Stimulated activated CD8-positive, alpha-beta memory T cell treated with anti-CD3 and anti-CD28 coated beads, Interleukin-7, amount 100 ng/mL, for 24 hours (primary cell): Measurements from ENCODE around the gene C6orf62.
"Not testable (repeated sequence)": the region's sequence is repeated elsewhere in the genome, so short reads cannot be mapped to it uniquely, and the experiment has no call there.

Experiments used
- DNase-seq: peaks from one replicate; pipeline ENCODE4 v3.0.0-alpha.2; 2020; ENCODE audit warnings: low read depth

C6orf62 gene

GRCh38 chr6:24742216-24742738, 23.3 kb upstream of the C6orf62 start:
- no peak for DNase-seq

GRCh38 chr6:24740861-24741260, 21.9 kb upstream of the C6orf62 start:
- no peak for DNase-seq

DNA sequence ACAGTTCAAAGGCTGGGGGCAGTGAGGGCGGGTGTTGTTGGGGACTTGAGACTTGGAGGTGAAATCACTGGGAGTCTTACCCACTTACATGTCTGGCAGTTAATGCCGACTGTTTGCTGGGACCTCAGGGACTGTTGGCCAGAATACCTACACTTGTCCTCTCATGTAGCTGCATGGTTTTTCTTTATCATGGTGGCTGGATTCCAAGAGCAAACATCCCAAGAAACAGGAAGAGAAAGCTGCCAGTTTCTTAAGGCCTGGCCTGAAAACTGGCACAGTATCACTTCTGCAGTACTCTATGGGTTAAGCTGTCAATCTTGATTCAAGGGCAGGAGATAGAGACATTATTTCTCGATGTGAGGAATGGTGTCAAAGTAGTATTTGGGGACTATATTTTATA, 19.8 kb upstream of the C6orf62 start:
- no peak for DNase-seq

DNA sequence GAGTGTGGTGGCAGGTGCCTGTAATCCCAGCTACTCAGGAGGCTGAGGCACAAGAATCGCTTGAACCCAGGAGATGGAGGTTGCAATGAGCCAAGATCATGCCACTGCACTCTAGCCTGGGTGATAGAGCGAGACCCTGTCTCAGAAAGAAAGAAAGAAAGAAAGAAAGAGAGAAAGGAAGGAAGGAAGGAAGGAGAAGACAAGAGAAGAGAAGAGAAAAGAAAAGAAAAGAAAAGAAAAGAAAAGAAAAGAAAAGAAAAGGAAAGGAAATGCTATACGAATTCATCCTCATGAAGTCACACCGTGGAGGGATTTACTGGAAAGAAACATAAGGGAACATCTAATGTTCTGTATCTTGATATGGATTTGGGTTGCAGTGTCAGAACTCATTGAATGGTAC, 15.8 kb upstream of the C6orf62 start:
- DNase-seq = not testable (repeated sequence)

GRCh38 chr6:24734166-24734565, 15.2 kb upstream of the C6orf62 start:
- no peak for DNase-seq

DNA sequence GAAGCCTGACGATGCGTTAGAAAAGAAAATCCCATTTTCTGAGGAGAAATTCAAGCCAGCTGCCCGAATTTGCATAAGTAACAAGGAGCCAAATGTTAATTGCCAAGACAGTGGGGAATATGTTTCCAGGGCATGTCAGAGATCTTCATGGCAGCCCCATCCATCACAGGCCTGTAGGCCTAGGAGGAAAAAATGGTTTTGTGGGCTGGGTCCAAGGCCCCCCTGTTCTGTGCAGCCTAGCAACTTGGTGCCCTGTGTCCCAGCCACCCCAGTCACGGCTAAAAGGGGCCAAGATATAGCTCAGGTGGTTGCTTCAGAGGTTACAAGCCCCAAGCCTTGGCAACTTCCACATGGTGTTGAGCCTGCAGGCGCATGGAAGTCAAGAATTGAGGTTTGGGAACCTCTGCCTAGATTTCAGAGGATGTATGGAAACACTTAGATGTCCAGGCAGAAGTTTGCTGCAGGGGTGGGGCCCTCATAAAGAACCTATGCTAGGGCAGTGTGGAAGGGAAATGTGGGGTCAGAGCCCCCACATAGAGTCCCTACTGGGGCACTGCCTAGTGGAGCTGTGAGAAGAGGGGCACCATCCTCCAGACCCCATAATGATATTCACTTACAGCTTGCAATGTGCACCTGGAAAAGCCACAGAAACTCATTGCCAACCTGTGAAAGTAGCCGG, 12.6 kb upstream of the C6orf62 start:
- DNase-seq = not testable (repeated sequence)

DNA sequence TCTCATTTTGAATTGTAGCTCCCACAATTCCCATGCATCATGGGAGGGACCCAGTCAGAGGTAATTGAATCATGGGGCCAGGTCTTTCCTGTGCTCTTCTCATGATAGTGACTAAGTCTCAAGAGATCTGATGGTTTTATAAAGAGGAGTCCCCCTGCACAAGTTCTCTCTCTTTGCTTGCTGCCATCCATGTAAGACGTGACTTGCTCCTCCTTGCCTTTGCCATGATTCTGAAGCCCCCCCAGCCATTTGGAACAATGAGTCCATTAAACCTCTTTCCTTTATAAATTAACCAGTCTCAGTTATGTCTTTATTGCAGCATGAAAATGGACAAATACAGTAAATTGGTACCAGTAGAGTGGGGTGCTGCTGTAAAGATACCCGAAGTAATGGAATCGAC, 11.7 kb upstream of the C6orf62 start:
- DNase-seq = not testable (repeated sequence)

DNA sequence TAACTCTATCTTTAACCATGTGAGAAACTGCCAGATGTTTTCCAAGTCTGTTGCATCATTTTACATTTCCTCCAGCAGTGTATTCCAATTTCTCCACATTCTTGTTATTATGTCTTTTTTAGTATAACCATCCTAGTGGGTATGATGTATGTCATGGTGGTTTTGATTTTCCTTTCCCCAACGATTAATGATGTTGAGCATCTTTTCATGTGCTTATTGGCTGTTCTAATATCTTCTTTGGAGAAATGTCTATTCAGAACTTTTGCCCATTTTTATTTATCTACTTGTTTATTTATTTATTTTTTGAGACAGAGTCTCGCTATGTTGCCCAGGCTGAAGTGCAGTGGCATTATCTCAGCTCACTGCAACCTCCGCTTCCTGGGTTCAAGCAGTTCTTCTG, 4.3 kb upstream of the C6orf62 start:
- DNase-seq = no peak

GRCh38 chr6:24721461-24722215, 2.7 kb upstream of the C6orf62 start:
- no peak for DNase-seq

- DNase-seq = peak; percentile 100
Measured at GRCh38 chr6:24720604-24721460, 1.9 kb upstream of the C6orf62 start.

DNA sequence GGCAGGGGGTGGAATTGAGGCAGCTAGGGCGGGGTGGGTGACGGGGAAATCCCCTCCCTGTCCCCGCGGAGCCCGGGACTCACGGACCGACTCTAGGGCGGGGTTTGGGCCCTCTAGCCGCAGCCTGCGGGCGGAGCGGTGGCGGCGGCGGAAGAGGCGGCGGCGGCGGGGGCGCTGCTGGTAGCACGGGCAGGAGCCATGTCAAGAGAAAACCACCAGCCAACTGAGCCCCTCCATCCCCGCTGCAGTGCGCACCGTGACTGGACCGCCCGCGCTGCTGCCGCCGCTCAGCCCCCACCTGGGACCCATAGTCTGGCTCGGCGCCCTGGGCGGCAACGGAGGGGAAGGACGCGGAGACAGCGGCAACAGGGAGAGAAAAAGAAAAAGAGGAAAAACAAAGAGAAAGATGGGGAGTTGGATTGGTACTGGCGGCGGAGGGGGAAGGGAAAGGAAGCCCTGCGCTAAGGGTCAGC, 1.2 kb upstream of the C6orf62 start:
- peak; percentile 55 for DNase-seq

DNA sequence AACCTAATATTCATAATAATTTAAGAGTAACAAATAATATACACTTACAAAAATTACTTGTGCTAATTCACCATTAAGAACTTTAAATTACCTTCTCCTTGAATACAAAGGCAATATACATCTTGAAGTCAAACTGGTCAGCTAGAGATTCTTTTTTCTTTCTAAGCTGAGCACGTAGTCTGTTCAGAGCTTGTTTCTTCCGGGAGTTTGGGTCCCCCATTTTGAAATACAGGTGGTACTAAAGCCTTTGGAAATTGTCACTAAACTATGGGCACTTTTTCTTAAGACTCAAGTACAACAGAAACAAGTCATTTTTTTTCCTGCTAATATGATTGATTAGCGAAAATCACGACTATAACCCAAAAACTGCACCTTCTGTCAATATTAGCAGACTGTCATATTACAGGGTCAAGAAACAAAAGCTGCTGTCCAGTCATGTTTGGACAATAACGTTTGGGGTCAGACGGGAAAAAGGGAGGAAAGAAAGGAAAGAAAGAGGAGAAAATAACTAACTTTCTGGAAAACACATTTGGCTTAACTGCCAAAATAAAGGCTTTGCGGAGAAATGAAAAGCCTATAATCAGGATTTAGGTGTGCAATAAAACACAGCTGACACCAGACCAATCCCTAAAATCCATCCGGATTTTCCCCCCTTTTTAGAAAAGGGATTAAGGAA, 367 bp downstream of the C6orf62 start:
- no peak for DNase-seq

DNA sequence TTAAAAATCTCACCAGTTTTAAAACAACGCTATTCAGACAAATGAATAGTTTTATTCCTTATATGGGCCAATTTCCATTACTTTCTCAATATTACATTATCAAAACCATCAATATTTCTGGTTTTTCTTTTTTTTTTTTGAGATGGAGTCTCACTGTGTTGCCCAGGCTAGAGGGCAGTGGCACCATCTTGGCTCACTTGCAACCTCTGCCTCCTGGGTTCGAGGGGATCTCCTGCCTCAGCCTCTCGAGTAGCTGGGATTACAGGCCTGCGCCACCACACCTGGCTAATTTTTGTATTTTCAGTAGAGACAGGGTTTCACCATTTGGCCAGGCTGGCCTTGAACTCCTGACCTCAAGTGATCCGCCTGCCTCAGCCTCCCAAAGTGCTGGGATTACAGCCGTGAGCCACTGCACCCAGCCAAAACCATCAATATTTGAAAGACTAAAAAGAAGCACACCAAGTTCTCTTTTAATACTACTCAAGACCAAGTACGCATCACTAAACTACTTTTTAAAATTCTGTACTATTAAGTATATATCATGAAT, 2.3 kb downstream of the C6orf62 start:
- not testable (repeated sequence) for DNase-seq

GRCh38 chr6:24710519-24711303, 8.2 kb downstream of the C6orf62 start:
- no peak for DNase-seq

- DNase-seq = no peak
Measured at GRCh38 chr6:24709014-24709711, 9.8 kb downstream of the C6orf62 start.

DNA sequence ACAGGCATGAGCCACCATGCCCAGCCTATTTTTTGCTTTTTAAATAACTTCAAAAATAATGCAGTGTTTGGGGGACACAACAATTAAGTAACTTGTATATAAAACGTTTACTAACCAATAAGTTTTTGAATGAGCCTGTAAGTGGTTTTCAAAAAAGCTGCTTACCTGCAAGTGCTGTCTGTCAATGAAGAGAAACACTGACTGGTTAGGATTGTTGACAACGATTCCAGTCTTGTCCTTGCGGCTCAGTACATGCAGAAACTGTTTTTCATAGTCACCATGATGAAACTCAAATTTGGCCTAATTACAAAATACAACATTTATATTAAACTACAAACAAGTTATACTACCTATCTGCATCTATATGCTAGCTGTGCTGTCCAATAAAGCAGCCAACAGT, 10.3 kb downstream of the C6orf62 start:
- no peak for DNase-seq

DNA sequence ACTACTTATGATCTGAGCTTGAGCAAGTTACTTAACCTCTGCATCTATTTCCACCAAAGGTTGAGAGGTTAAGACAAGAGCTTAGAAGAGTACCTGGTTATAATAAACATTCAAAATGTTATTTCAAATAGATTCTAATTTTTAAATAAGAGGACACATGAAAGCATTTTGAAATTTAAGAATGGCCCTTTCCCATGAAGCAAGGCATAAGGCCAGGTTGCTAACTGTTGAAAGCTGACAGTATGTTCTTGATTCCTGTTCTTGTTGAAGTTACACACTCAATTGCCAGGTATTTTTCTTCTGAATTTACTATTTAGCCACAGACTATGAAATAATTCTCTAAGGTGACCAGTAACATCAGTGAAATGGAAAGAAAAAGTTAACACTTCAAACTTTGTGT, 14.5 kb downstream of the C6orf62 start:
- DNase-seq = no peak

DNA sequence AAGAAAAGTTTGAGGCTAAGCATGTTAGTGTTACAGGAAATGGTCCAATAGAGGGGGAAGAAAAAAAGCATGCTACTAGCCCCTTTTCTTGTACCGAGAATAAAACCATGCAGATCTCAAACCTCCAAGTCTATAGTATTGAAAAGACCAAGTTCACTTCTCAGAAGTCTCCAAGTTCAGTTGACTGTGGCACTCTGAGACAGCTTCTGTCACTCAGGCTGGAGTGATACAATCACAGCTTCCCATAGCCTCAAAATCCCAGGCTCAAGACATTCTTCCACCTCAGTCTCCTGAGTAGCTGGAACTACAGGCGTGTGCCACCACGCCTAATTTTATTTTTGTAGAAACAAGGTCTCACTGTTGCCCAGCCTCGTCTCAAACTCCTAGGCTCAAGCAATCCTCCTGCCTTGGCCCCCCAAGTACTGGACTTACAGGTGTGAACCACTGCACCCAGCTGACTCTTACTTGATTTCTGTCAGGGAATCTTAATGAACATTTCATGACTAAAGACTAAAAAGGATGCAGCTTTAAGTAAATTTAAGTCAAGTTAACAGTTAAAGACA, 16.2 kb downstream of the C6orf62 start:
- DNase-seq = no peak

- no peak for DNase-seq
Measured at GRCh38 chr6:24699521-24700359, 19.2 kb downstream of the C6orf62 start.
